ENCODE results near the gene IFFO2.
A peak's percentile ranks its signal among the peaks of the same experiment; 100 is the strongest.

The IFFO2 gene

DNA sequence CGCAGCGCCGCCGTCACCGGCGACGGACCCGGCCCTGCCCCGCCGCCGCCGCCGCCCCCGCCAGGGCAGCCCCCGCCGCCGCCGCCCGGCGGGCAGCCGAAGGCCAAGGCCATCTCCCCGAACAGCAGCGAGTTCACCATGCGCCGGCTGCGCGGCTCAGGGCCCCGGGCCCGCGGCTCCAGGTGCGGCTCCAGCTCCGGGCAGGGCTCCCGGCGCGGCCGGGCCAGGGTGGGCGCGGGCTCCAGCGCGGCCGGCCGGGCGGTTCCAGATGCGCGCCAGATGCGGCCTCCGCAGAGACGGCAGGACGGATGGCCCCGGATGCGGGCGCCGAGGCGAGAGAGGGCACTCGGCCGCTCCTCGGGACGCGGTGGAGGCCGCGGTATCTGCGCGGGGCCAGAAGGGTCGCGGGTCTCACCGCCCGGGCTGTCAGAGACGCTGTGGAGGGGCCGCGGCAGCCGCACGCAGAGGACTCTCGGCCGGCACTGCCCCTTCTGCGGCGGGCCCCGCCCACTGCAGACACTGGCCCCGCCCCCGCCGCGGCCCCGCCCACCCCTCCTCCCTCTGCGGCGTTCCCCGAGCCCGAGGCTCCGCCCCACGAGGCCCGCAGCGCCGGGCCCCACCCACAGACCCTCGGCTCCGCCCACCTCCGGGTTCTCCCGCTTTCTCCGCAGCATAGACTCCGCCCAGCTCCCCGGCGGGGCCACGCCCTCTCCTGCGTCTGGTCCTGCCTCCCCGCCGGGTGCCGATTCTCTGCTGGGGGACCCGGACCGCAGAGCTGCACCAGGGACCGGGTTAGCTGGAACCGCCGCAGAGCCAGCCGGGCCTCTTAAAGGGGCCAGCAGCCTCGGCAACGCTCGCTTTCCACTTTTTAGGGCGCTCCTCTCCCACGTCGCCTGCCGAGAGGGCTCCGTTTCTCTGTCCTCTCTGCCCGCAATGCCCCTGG lies at the start of gene IFFO2:
TSS of gene IFFO2 (minus strand) at position 484 of the 943 bp plus-strand sequence. CDS start at position 140, 344 bp downstream.
- peak; percentile 97 for DNase-seq

DNA sequence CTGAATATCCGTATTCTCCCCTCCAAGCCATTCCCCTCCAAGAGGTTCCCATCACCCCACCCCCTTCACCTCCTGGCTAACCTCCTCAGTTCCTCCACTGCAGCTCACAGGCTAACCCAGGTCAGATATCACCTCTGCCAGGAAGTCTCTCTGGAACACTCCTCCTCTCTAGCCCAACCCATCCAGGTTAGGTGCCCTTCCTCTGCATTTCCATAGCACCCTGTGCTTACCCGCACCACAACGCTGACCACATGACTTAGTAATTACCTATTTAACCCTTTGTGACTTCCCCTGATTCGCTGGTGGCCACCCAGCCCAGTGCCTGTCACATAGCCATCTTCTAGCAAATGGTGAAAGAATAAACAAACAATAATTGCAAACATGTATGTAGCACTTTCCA lies 49.5 kb upstream of the IFFO2 start:
- no peak for DNase-seq

DNA sequence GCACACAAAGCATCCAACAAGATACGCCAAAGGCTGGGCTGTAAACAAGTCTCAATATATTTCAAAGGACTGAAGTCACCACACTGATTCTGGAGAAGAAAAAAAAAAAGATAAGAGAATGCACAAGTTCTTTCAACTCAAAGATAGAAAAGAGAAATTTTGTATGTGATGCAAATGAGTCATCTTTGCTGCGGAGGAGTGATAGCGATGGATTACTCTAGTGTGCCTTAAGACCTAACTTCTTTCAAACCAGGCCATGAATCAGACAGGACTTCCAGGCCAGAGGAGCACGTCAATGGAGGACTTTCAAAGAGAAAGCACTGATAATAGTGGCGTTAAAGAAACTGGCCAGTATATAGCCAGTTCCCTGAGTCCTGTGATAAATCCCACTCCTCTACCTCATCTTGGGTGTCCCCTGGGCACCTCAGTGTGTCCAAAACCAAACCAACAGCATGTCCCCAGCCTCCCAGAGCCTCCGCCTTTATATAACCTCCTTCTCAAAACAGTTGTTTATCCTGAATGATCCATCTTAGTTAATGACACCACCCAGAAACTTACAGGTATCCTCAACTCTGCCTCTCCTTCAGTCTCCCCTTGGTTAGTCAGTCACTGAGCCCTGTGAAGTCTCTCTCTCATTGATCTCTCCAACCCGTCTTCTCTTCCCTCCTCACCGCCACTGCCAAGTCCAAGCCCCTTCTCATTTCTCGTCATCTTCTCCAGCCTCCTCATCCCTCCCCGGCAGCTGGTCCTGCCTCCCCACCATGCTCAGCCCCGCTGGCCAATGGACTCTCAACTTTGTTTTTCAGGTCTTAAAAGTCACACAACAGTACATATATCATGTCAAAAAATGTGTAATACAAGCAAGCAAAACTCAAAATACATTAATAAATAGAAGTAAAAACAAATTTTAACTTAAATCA lies 47.2 kb upstream of the IFFO2 start:
- no peak for DNase-seq

DNA sequence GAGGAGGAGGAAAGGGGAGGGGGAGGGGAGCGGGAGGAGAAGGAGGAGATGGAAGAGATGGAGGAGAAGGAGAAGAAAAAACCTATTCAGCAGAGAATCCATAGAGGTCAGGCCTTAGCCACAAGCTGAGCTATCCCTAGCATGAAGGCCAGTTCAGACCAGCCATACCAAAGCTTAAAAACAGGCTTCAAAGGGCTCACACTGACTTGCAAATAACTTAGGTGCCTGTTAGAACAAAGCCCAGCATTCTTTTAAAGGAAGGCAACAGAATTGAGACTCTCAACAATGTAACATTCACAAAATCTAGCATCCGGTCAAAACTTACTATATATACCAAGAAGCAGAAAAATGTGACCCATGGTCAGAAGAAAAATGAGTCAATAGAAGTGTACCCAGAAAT lies 43.6 kb upstream of the IFFO2 start:
- no peak for DNase-seq

DNA sequence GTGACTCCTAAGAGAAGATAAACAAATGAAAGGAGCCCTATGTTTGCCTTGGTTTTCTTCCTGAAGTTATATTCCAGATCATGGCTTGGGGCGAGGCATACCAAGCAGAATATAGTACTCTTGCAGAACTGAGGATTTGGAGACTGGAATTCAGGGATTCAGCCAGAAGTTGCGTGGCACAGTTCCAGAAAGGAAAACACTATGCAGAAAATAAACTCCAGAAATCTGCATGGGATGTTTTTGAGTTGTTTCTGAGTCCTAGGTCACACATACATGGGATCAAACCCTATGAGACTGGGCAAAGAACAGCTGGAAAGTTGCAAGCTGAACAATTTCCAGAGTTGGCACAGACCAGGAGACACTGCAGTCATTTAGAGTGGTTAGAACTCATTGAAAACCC lies 42.9 kb upstream of the IFFO2 start:
- DNase-seq: no peak

DNA sequence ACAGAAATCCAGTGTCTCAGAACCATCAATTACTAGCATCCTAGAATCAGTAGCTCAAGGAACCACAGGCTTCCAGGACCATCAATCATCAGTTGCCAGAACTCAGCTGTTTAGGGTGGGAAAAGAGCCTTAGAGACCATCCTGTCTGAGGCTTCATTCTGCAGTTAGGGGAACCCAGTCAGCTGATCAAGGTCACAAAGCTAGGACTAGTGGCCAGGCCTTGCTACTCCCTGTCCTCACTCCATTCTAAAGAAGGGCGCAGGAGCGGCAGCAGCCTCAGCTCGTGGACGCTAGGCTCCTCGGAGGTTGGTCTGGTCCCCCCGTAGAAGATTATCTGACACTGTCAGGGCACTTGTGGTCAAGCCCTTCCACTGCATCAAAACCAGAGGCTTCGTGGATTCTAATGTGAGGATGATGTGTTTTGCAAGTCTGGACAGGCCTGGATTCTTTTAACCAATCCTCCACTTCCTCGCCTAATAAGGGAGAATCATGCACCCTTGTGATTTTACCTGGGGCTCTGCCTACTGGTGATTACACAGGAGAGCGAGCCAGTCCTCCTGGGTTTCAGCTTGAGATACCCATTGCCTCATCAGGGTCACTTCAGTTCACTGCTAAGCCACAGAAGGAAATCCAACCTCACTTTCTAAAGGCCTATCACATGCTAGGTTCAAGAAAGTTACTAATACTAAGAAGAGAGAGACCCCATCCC lies 41.7 kb upstream of the IFFO2 start:
- no peak for DNase-seq

DNA sequence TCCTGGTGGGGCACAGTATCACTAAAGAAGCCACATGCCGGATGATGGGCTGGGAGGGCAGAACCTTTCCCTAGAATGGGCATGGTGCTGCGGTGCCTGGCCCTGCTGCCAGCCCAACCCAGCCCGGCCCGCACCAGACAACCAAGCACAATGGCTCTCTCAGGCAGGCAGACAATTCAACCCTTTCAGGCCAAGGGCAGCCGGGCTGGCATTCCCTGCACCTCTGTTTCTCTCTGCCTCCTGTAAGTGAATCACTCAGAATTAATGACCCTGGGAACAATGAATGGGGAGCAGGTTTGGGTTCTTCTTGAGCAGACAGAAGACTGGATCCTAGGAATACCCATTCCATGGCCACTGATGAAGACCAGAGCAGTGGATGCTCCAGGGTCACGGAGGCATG lies 41.0 kb upstream of the IFFO2 start:
- no peak for DNase-seq

DNA sequence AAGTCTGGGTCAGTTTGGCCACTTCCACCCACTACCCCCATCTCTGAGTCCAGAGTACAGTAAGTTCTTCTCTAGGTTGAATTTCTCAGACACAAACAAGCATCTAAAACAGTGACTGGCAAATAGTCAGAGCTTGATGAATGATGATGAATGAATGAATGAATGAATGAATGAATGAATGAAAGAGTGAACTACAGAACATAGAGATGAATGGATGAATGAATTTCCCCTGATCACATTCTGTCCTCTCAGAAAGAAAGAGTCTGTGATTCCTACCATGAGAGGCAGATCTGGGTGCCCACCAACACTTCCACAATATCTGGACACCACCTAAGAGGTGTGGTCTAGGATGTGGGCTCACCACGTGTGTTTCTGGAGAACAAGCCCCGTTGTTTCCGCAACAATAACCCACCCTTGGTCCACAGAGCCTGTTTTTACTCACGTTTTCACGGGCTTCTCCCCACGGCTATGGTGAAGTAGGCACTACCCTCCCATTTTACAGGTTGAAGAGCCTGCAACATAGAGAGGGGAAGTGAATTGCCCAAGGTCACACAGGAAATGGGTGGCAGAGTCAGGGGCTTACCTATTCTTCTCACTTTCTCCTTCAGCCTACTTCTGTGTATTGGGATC lies 40.2 kb upstream of the IFFO2 start:
- DNase-seq: no peak

DNA sequence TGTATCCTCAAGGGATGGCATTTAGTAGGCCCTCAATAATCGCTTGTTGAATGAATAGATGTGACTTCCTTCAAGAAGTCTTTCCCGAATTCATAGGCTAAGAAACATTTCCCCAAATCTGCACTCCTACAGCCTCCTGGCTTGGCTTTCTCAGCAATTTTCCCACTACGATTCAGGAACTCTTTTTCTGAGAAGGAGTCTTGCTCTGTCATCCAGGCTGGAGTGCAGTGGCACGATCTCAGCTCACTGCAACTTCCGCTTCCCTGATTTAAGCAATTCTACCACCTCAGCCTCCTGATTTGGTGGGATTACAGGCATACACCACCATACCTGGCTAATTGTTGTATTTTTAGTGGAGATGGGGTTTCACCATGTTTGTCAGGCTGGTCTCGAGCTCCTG lies 37.9 kb upstream of the IFFO2 start:
- no peak for DNase-seq

DNA sequence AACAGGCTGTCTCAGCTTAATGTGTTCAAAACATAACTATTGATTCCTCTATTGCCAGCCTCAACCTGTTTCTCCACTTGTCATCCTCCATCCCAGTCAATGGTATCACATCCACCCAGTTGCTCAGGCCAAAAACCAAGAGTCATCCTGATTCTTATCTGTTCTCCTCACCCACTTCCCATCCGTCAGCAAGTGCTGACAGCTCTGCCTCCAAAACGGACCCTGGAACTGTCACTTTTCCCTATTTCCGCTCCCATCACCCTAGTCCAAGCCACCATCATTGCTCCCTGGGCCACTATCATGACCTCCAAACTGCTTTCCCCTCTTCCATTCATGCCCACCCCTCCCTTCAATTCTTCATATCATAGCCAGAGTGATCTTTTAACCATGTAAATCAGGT lies 36.2 kb upstream of the IFFO2 start:
- no peak for DNase-seq

DNA sequence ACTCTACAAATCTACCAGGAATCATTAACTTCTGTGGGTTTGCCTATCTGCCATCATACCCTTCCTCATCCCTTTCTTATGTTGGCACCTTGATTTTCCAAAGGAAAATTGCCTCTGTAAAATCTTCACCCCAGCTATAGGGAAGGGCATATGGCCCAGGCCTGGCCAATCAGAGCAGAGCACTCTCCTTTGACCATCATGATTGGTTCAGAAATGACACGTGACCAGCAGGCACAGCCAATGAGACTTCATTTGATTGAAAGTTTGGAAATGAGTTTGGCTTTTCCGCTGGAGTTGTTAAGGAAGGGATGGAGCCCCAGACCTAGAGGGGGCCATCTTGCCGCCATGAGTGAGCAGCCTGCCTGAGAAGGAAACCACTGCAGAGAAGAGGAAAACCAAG lies 35.1 kb upstream of the IFFO2 start:
- no peak for DNase-seq

DNA sequence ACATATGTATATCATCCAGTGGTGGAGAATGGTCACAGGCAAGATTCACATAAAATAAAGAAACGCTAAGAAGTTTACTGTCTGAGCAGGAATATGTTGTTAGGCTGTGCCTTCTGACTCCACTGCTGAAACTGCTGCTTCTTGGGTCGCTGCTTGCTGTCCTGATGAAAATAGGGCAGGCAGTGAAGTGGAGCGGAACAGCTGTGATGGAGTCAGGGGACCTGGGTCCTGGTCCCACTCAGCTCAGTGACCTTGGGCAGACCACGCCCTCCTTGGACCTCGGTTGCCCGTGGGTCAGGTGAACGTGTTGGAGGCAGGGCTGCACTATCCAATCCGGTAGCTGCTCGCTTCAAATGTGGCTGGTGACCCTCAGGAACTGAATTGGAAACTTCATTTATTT lies 33.4 kb upstream of the IFFO2 start:
- DNase-seq: peak; percentile 61

DNA sequence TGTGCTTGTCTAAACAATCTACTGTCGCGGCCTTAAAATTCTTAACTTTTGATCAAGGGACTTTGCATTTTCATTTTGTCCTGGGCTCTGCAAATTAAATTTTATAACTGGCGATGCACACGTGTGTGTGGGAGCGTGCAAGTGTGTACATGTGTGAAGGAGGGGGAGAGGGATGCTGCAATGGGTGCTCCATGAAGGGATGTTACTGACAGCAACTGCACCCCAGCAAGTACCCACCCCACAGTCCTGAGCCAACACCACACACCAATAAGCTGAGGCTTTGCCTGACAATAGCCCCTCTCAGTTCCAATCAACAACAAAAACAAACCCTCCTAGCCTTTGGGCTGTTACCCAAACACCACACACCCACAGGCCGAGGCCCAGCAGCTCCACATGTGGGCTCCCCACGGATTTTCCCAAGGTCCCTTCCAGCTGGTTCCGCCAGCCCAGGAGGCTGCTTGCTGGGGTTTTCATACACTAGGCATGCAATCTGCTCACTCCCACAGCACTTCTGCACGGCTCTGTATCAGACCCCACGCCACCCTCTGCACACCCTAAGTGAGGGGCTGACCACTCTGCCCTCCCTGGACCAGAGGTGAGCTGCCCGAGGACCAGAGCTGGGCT lies 32.8 kb upstream of the IFFO2 start:
- peak; percentile 53 for DNase-seq

DNA sequence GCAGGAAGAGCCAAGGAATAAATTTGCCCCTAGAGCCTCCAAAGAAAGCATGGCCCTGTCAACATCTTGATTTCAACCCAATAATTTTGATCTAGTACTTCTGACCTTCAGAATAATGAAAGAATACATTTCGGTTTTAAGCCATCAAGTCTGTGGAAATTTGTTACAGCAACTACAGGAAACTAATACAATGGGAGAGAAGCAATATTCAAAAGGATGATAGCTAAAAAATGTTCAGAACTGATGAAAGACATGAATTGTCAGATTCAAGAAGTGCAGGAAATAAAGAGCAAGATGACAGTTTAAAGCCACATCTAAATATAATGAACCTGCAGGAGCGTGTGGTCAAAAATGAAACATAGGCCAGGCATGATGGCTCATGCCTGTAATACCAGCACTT lies 24.8 kb upstream of the IFFO2 start:
- no peak for DNase-seq

DNA sequence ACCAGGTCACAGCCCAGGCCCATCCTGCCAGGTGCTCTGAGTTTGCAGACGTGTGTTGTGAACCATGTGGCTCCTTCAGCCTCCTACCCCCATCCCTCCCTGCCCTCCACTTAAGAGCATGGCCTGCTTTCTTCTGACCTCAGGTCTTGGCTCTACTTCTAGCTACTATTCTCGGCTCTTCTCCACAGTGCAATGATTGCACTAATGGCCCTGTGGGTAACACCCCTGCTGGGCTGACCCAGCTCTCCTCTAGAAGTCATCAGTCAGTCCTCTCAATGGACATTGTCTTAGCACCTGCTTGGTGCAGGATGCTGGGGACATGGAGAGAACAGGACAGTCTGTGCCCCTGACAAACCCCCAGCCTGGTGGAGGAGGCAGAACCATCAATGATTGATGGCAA lies 22.2 kb upstream of the IFFO2 start:
- DNase-seq: peak; percentile 25

DNA sequence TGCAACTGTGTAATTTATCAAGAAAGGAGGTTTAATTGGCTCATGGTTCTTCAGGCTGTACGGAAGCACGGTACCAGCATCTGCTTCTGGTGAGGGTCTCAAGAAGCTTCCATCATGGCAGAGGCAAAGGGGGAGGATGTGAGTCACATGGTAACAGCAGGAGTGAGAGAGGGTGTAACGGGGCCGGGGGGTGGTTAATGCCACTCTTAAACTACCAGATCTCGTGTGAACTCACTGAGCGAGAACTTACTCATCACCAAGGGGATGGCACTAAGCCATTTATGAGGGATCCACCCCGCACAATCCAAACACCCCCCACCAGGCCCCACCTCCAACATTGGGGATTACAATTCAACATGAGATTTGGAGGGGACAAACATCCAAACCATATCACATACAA lies 21.0 kb upstream of the IFFO2 start:
- DNase-seq: no peak

DNA sequence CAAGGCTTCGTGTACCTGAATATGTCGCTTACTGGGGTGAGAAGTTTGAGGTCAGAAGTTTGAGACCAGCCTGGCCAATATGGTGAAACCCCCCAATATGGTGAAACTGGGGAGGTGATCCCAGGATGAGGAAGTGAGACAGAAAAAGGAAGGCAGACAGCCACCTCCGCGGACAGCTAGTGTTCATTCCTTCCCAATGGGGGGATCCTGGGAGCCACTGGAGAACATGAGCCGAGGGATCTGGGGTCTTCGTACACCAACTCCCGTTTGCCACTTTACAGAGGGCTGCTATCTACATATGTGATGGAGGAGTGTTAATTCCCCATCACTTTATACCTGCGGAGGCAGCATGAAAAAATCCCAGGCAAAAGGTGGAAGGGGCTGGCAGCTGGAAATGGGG lies 19.6 kb upstream of the IFFO2 start:
- no peak for DNase-seq

DNA sequence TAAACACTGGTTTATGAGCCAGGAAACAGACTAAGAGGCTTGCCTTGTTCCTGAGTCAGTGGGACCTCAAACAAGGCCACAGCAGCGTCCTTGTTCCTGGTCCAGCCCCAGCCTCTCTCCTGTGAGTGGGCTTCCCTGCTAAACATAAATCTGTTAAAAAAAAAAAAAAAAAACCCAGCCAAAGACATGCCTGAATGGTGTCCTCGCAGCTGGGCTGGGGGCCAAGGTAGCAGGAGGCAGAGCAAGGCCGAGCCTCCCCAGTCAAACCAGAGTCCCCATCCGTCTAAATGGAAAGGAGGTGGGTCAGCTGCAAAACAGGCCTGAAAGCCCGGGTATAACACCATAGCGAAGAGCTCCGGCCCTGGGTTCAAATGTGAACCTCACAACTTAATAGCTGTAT lies 18.1 kb upstream of the IFFO2 start:
- DNase-seq: no peak

DNA sequence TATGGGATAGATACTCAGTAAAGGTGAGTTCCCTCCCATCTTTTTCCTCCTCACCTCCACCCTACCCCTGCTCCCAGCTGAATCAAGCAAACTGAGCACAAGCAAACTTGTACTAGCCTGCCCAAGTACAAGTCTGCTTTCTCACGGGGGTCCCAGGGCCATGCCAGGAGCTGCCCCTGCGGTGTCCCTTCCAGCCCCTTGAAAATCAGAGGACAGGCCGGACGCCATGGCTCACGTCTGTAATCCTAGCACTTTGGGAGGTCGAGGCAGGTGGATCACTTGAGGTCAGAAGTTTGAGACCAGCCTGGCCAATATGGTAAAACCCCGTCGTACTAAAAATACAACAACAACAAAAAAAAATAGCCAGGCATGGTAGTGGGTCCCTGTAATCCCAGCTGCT lies 17.5 kb upstream of the IFFO2 start:
- DNase-seq: no peak

DNA sequence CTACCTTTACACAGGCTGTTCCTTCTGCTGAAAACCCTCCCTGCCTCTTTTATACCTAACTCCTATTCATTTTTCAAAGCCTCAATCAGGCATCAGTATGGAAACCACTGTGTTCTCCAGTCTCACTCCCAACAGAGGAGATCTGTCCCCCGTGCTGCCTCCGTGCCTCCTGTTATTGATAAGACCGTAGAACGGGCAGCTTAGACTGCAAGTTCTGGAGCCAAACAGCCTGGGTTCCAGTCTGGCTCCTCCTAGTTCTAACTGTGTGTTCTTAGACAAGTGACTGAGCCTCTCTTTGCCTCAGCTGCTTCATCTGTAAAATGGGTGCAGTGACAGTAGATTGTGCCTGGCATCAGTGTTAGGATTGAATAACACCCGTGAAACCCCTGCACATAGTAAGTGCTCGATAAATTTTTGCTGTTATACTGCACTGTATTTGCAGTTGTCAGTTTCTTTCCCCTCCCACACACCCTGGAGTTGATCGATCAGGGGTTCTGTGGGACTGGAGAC lies 17.0 kb upstream of the IFFO2 start:
- no peak for DNase-seq

DNA sequence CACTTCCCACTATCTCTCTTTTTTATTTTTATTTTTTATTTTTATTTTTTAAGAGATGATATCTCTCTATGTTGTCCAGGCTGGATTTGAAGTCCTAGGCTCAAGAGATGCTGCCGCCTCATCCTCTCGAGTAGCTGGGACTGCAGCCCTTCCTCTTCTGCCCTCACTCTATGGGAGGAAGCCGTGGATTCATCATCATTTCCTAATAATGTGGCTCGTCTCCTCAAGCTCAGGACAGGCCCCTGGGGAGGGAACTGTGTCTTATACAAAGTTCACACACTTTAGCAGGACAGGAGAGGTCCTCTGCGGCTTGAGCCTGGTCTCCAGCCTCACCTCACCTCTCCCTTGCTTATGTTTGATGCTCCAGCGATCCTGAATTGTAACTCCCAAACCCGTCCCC lies 16.5 kb upstream of the IFFO2 start:
- no peak for DNase-seq

DNA sequence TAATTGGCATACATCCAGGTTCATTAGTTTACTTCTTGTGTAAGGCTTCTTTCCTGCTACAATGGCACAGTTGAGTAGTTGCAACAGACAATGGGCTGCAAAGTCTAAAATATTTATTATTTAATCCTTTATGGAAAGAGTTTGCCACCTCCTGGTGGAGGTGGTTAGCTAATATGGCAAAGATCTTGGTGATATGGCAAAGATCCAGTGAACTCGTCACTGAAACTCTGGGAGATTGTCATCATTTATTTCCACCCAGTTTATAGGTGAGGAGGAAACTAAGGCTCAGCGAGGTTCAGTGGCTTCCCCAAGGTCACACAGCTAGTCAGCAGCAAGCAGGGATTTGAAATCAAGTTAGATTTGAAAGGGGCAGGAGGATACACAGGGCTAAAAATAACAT lies 16.1 kb upstream of the IFFO2 start:
- no peak for DNase-seq
